ENCODE measurements around the gene PALD1.

DNA sequence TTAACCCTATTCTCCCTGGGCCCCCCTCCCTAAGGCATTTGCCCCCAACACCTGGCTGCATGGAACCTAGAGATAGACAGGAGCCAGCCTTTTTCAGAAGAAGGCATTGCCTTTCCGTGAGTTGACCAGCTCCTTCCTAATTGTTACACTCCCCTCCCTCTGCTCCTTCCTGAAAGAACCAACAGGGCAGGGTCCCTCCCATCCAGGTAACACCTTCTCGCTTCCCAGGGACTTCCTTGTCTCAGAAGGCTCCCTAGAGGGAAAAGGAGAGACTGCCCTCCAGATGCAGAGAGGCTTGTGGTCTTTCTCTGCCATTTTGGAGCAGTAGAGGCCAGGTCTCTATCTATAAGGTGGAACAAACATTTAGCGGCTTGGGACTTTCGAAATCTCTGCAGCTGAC is 31.9 kb downstream of the PALD1 start:
- no peak for TF ChIP-seq POLR2A (IDR thresholded peaks at IDR 0.05)
- TF ChIP-seq, protein P1, sequence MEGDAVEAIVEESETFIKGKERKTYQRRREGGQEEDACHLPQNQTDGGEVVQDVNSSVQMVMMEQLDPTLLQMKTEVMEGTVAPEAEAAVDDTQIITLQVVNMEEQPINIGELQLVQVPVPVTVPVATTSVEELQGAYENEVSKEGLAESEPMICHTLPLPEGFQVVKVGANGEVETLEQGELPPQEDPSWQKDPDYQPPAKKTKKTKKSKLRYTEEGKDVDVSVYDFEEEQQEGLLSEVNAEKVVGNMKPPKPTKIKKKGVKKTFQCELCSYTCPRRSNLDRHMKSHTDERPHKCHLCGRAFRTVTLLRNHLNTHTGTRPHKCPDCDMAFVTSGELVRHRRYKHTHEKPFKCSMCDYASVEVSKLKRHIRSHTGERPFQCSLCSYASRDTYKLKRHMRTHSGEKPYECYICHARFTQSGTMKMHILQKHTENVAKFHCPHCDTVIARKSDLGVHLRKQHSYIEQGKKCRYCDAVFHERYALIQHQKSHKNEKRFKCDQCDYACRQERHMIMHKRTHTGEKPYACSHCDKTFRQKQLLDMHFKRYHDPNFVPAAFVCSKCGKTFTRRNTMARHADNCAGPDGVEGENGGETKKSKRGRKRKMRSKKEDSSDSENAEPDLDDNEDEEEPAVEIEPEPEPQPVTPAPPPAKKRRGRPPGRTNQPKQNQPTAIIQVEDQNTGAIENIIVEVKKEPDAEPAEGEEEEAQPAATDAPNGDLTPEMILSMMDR (IDR thresholded peaks at IDR 0.05): no peak

Data from body of pancreas (tissue), 4 donors.